Endothelial cell of umbilical vein (primary cell): ENCODE measurements around the gene KIAA0825. TPM values are rescaled to one million over a fixed set of nuclear protein-coding genes. Genes with fewer than 3 reads are reported as not detected.

Source experiments
- BruUV-seq: library from RNA; stranded (reverse); fragments of 400-500 nt; replicated peaks from 2 replicates; lab custom pipeline; 2021; lab: Mats Ljungman, UMichigan
- CTCF ChIA-PET: fragments of 300-600, 350-600 bp; sonication (Branson Sonifier 250); formaldehyde crosslinking; loops from one replicate; lab custom pipeline; 2021; ENCODE audit warnings: antibody characterized with exemption, inconsistent platforms; lab: Charles Lee
- POLR2A ChIA-PET: fragments of 300-600, 350-600 bp; sonication (Branson Sonifier 250); formaldehyde crosslinking; loops from one replicate; lab custom pipeline; 2021; ENCODE audit warnings: antibody characterized with exemption, inconsistent platforms; lab: Charles Lee
- DNase-seq: peaks from one replicate; pipeline ENCODE4 v3.0.0-alpha.2; 2011; ENCODE audit warnings: low read depth, low spot score
- FAIRE-seq: peaks from 2 replicates; lab custom pipeline; 2011; peaks lifted over from hg19 to GRCh38; lab: Jason Lieb, UNC
- H2AFZ ChIP-seq: 2 replicates; pipeline ENCODE4 v1.6.0; 2012; ENCODE audit warnings: low read depth, low read length, control low read depth, inconsistent platforms
- H3K27ac ChIP-seq: 2 replicates; pipeline ENCODE4 v1.5.1; 2011; ENCODE audit warnings: low read depth, mild to moderate bottlenecking, control low read depth, low read length, moderate library complexity; ENCODE audit not compliant: insufficient read depth
- H3K27me3 ChIP-seq, 2 experiments: 2 replicates each; pipeline versions ENCODE4 v1.6.0 to v1.6.1; 2011; ENCODE audit warnings: low read length in 2 of 2, mixed read lengths in 1 of 2; ENCODE audit not compliant: control insufficient read depth in 2 of 2, insufficient read depth in 2 of 2
- H3K36me3 ChIP-seq, 2 experiments: 2 replicates in 1 of 2; 3 replicates in 1 of 2; pipeline ENCODE4 v1.5.1; 2011; ENCODE audit warnings: low read length in 2 of 2, mild to moderate bottlenecking in 1 of 2, moderate library complexity in 1 of 2; ENCODE audit not compliant: control insufficient read depth in 2 of 2, insufficient read depth in 2 of 2; ENCODE audit errors: extremely low read depth in 1 of 2
- H3K4me1 ChIP-seq: 3 replicates; pipeline ENCODE4 v1.5.1; 2011; ENCODE audit warnings: mild to moderate bottlenecking, low read length; ENCODE audit not compliant: control insufficient read depth, insufficient read depth; ENCODE audit errors: extremely low read depth
- H3K4me2 ChIP-seq: 2 replicates; pipeline ENCODE4 v1.6.1; 2011; ENCODE audit warnings: low read length, control low read depth, mixed read lengths; ENCODE audit not compliant: insufficient read depth
- H3K4me3 ChIP-seq, 3 experiments: fragments of 200-600 bp in 1 of 3; sonication (generic), shearing (Covaris generic) in 1 of 3; replicated peaks in 1 of 3; 2 replicates each; pipeline ENCODE4 v1.5.1; 2011 to 2016; ENCODE audit warnings: control low read depth in 3 of 3, low read length in 3 of 3, mild to moderate bottlenecking in 2 of 3, inconsistent platforms in 1 of 3, low read depth in 1 of 3, moderate library complexity in 1 of 3; ENCODE audit not compliant: insufficient read depth in 1 of 3
- H3K79me2 ChIP-seq: 2 replicates; pipeline ENCODE4 v1.6.0; 2012; ENCODE audit warnings: low read length, inconsistent platforms; ENCODE audit not compliant: control insufficient read depth, insufficient read depth
- H3K9ac ChIP-seq: replicated peaks from 2 replicates; pipeline ENCODE3; 2011; ENCODE audit warnings: low read length, control low read depth; ENCODE audit not compliant: insufficient read depth; ENCODE audit errors: extremely low read depth
- H3K9me1 ChIP-seq: replicated peaks from 3 replicates; pipeline ENCODE4 v1.6.0; 2011; ENCODE audit warnings: mild to moderate bottlenecking, low read length; ENCODE audit not compliant: control insufficient read depth, insufficient read depth; ENCODE audit errors: extremely low read depth
- H3K9me3 ChIP-seq: replicated peaks from 2 replicates; pipeline ENCODE4 v1.5.1; 2012; ENCODE audit warnings: low read length, inconsistent platforms; ENCODE audit not compliant: control insufficient read depth, insufficient read depth
- H4K20me1 ChIP-seq: replicated peaks from 2 replicates; pipeline ENCODE3; 2011; ENCODE audit warnings: mild to moderate bottlenecking, low read length; ENCODE audit not compliant: control insufficient read depth, insufficient read depth; ENCODE audit errors: extremely low read depth
- EZH2 ChIP-seq: IDR thresholded peaks from 2 replicates; pipeline ENCODE4 v1.6.1; 2012; ENCODE audit warnings: borderline replicate concordance, low read depth, mild to moderate bottlenecking, moderate library complexity, low read length, inconsistent platforms; ENCODE audit not compliant: severe bottlenecking
- FOS ChIP-seq: IDR thresholded peaks from 2 replicates; pipeline ENCODE4 v1.6.1; 2011; ENCODE audit warnings: mild to moderate bottlenecking, low read length, moderate library complexity, borderline replicate concordance; ENCODE audit not compliant: insufficient read depth
- GATA2 ChIP-seq: IDR thresholded peaks from 2 replicates; pipeline ENCODE4 v1.7.0; 2011; ENCODE audit warnings: low read depth, mild to moderate bottlenecking, moderate library complexity, mixed read lengths, low read length; ENCODE audit not compliant: insufficient read length, insufficient read depth
- JUN ChIP-seq: IDR thresholded peaks from 2 replicates; pipeline ENCODE4 v1.6.1; 2011; ENCODE audit warnings: borderline replicate concordance, low read depth; ENCODE audit not compliant: insufficient read length, insufficient read depth
- MYC ChIP-seq: IDR thresholded peaks from one replicate; pipeline ENCODE4 v1.6.1; 2011; ENCODE audit warnings: mild to moderate bottlenecking, low read depth, low read length
- POLR2A ChIP-seq: IDR thresholded peaks from 2 replicates; pipeline ENCODE4 v1.6.1; 2012; ENCODE audit warnings: low read depth, mild to moderate bottlenecking, control low read depth, low read length
- POLR2AphosphoS5 ChIP-seq: IDR thresholded peaks from 2 replicates; pipeline ENCODE4 v1.6.1; 2012; ENCODE audit warnings: low read depth, mild to moderate bottlenecking, control low read depth, low read length, moderate library complexity; ENCODE audit not compliant: insufficient read depth
- dilution Hi-C: fragments of 300-500 bp; cut with MboI; formaldehyde crosslinking; loops from one replicate; pipeline ENCODE4 v1.15.0; 2019; ENCODE audit warnings: low sequenced_read_pairs; ENCODE audit not compliant: extremely low pct_ligation_motif_present
- intact Hi-C: fragments of 100-400 bp; cut with micrococcal nuclease; formaldehyde crosslinking; loops from one replicate; pipeline ENCODE4 v1.10.0; 2022
- polyA plus RNA-seq, 4 experiments: library from polyadenylated mRNA; depleted of rRNA in 3 of 4; stranded (reverse) in 3 of 4; unstranded in 1 of 4; fragments of >200 nt; gene quantifications; 2 replicates each; pipeline versions ENCODE4 v1.2.1 to v1.2.3, GENCODE V29; 2011 to 2012; ENCODE audit warnings: missing spikeins in 1 of 4
- total RNA-seq: library from RNA; stranded (reverse); gene quantifications from 2 replicates; pipeline ENCODE4 v1.2.3, GENCODE V29; 2021
- TF ChIP-seq, protein P1 (sequence below), 2 donors: IDR thresholded peaks; 1 replicate in 1 of 2; 2 replicates in 1 of 2; pipeline ENCODE4 v1.5.1; 2011; ENCODE audit warnings: low read length in 2 of 2, mild to moderate bottlenecking in 2 of 2, moderate library complexity in 2 of 2, control low read depth in 1 of 2, inconsistent platforms in 1 of 2, low read depth in 1 of 2; ENCODE audit not compliant: insufficient read depth in 1 of 2; ENCODE audit errors: extremely low read depth in 1 of 2
- TF ChIP-seq, protein P2 (sequence below): IDR thresholded peaks from 2 replicates; pipeline ENCODE4 v1.6.1; 2011; ENCODE audit not compliant: insufficient read depth, insufficient read length

KIAA0825 gene
- total and polyA plus RNA-seq, 2 donors (not counting 3 experiments of a cell fraction or from before 2014, with no cell fraction given) = 0.15 to 1.1 TPM

DNA sequence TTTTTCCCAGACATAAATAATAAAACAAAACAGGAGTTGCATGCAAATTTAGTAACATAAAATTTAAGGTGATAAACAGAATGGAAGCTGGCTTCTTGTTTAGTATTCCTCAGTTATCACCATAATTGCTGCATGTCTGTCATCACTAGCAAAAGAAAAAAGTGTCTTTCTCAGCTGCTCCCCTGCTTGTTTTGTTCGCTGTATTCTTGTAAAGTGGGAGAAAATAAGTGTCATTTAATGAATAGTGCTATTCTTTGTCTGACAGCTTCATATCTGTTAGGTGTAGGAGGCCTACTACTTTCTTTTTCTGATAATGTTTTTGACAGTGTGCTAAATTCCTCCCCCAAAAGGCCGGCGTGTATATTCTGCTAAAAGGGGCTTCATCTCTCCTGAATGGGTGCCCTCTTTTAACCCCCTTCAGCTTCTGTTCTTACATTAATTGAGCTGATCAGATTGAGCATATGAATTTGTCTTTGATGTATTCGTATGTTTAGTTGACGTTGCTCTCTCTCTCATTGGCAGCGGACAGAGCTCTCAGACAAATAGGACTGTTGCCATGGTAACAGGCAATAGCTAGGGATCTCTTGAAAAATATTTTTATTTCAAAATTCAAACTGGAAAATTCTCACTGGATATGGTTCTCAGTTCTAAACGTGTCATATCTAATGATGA is 303.8 kb downstream of the KIAA0825 start:
- no peak overlapping the region for H3K9ac ChIP-seq
- H3K36me3 ChIP-seq = no peaks in the 10 kb centered on the region
- TF ChIP-seq, protein P1, sequence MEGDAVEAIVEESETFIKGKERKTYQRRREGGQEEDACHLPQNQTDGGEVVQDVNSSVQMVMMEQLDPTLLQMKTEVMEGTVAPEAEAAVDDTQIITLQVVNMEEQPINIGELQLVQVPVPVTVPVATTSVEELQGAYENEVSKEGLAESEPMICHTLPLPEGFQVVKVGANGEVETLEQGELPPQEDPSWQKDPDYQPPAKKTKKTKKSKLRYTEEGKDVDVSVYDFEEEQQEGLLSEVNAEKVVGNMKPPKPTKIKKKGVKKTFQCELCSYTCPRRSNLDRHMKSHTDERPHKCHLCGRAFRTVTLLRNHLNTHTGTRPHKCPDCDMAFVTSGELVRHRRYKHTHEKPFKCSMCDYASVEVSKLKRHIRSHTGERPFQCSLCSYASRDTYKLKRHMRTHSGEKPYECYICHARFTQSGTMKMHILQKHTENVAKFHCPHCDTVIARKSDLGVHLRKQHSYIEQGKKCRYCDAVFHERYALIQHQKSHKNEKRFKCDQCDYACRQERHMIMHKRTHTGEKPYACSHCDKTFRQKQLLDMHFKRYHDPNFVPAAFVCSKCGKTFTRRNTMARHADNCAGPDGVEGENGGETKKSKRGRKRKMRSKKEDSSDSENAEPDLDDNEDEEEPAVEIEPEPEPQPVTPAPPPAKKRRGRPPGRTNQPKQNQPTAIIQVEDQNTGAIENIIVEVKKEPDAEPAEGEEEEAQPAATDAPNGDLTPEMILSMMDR (IDR thresholded peaks at IDR 0.05; ENCODE audit: extremely low read depth in 1 of 2, insufficient read depth in 1 of 2, low read depth in 1 of 2, low read length in 2 of 2) = no peak
- TF ChIP-seq POLR2AphosphoS5 = no peak
- no peak for TF ChIP-seq FOS
- no peak for TF ChIP-seq GATA2
- no peak for TF ChIP-seq POLR2A
- no peak for TF ChIP-seq MYC
- no peak for TF ChIP-seq EZH2
- TF ChIP-seq, protein P2, sequence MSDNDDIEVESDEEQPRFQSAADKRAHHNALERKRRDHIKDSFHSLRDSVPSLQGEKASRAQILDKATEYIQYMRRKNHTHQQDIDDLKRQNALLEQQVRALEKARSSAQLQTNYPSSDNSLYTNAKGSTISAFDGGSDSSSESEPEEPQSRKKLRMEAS = no peak
- TF ChIP-seq JUN = no peak
- no peaks in the 10 kb centered on the region for H3K79me2 ChIP-seq
- H4K20me1 ChIP-seq = no peaks in the 10 kb centered on the region
- no peak overlapping the region for H3K4me2 ChIP-seq
- H3K9me3 ChIP-seq = no peaks in the 10 kb centered on the region
- H3K4me3 ChIP-seq = no peak overlapping the region
- dilution Hi-C loops = no loop called here
- no peak overlapping the region for H2AFZ ChIP-seq
- intact Hi-C loops = no loop called here
- no peaks in the 10 kb centered on the region for H3K9me1 ChIP-seq
- DNase-seq = no peak
- CTCF ChIA-PET = no interaction called here
- POLR2A ChIA-PET = no interaction called here
- H3K27ac ChIP-seq = no peak overlapping the region
- no peaks in the 10 kb centered on the region for H3K27me3 ChIP-seq
- H3K4me1 ChIP-seq = no peaks in the 10 kb centered on the region
- no peak for FAIRE-seq
- no TSS peak for BruUV-seq
